ENCODE results near the gene CHERP.

Gene CHERP

GRCh38 chr19:16542045-16542909 is at the start of gene CHERP:
Gene CHERP, minus strand, starts transcription at chr19:16542437. Its CDS starts 59 bp downstream, at chr19:16542378.
- ChIA-PET CTCF (interaction anchor here (0.5 kb wide), 2 partner anchors 61 to 259 kb away, joined by 4 read pairs; no protein-coding TSS in a partner anchor), POLR2A (interaction anchor here (0.6 to 1.5 kb wide), 9 partner anchors 9 to 86 kb away, joined by 3 to 7 read pairs (median 3); partner anchors contain the start of gene MED26)
- DNase-seq (ENCODE audit: extremely low spot score): peak; percentile 99
- TF ChIP-seq SP1 (IDR thresholded peaks at IDR 0.05): no peak
- peak; percentile 92 for TF ChIP-seq L3MBTL2 (conservative IDR thresholded peaks at IDR 0.05)
- TF ChIP-seq ELF4 (IDR thresholded peaks at IDR 0.05): peak; percentile 84

GRCh38 chr19:16590876-16591802 is 48.9 kb upstream of the CHERP start:
- TF ChIP-seq PKNOX1 (IDR thresholded peaks at IDR 0.05) (no peak), FOXA1 (IDR thresholded peaks at IDR 0.05) (no peak), HDGF (IDR thresholded peaks at IDR 0.05; ENCODE audit: borderline replicate concordance) (no peak)
- ChIA-PET POLR2A (interaction anchor here (1.2 kb wide), 1 partner anchor 37 kb away, joined by 3 read pairs; the partner anchor contains the start of gene MED26), CTCF (no interaction called here)
- DNase-seq (ENCODE audit: extremely low spot score): no peak

GRCh38 chr19:16589917-16590316 is 47.7 kb upstream of the CHERP start:
- DNase-seq (ENCODE audit: extremely low spot score): no peak
- ChIA-PET CTCF (no interaction called here), POLR2A (interaction anchor here (0.5 to 0.9 kb wide), 3 partner anchors 17 to 71 kb away, joined by 3 read pairs; partner anchors contain the start of genes MED26, SLC35E1 and TMEM38A)
- TF ChIP-seq ARNT (IDR thresholded peaks at IDR 0.05): no peak

GRCh38 chr19:16588824-16589577 is 46.8 kb upstream of the CHERP start:
- ChIA-PET CTCF (no interaction called here), POLR2A (no interaction called here)
- DNase-seq (ENCODE audit: extremely low spot score): no peak
- TF ChIP-seq L3MBTL2 (conservative IDR thresholded peaks at IDR 0.05): no peak
- no peak for TF ChIP-seq BHLHE40 (IDR thresholded peaks at IDR 0.05; ENCODE audit: borderline replicate concordance)
- no peak for TF ChIP-seq ELF4 (IDR thresholded peaks at IDR 0.05)
- TF ChIP-seq FOXM1 (IDR thresholded peaks at IDR 0.05; ENCODE audit: borderline replicate concordance): no peak
- no peak for TF ChIP-seq TARDBP (IDR thresholded peaks at IDR 0.05)
- TF ChIP-seq ZNF384 (IDR thresholded peaks at IDR 0.05): no peak
- no peak for TF ChIP-seq CTBP1 (IDR thresholded peaks at IDR 0.05; ENCODE audit: borderline replicate concordance)
- no peak for TF ChIP-seq SP1 (IDR thresholded peaks at IDR 0.05)
- TF ChIP-seq ARNT (IDR thresholded peaks at IDR 0.05): no peak
- no peak for TF ChIP-seq FOXK2 (IDR thresholded peaks at IDR 0.05)
- TF ChIP-seq SUZ12 (IDR thresholded peaks at IDR 0.05): no peak
- no peak for TF ChIP-seq HDGF (IDR thresholded peaks at IDR 0.05; ENCODE audit: borderline replicate concordance)
- no peak for TF ChIP-seq LEF1 (IDR thresholded peaks at IDR 0.05; ENCODE audit: borderline replicate concordance)

- CTCF ChIA-PET: no interaction called here
- POLR2A ChIA-PET: interaction anchor here (0.7 to 1.7 kb wide), 2 partner anchors 15 to 16 kb away, joined by 3 to 6 read pairs; partner anchors contain the start of gene SLC35E1
- TF ChIP-seq NFRKB (IDR thresholded peaks at IDR 0.05): no peak
- TF ChIP-seq ELF4 (IDR thresholded peaks at IDR 0.05): no peak
- no peak for TF ChIP-seq ZNF384 (IDR thresholded peaks at IDR 0.05)
- no peak for TF ChIP-seq FOXK2 (IDR thresholded peaks at IDR 0.05)
- no peak for TF ChIP-seq CTBP1 (IDR thresholded peaks at IDR 0.05; ENCODE audit: borderline replicate concordance)
- no peak for TF ChIP-seq L3MBTL2 (conservative IDR thresholded peaks at IDR 0.05)
- no peak for TF ChIP-seq SP1 (IDR thresholded peaks at IDR 0.05)
- TF ChIP-seq SUZ12 (IDR thresholded peaks at IDR 0.05): no peak
- no peak for TF ChIP-seq ARNT (IDR thresholded peaks at IDR 0.05)
- no peak for TF ChIP-seq LEF1 (IDR thresholded peaks at IDR 0.05; ENCODE audit: borderline replicate concordance)
- no peak for TF ChIP-seq HDGF (IDR thresholded peaks at IDR 0.05; ENCODE audit: borderline replicate concordance)
- TF ChIP-seq PKNOX1 (IDR thresholded peaks at IDR 0.05): no peak
- TF ChIP-seq BHLHE40 (IDR thresholded peaks at IDR 0.05; ENCODE audit: borderline replicate concordance): no peak
- no peak for TF ChIP-seq FOXA1 (IDR thresholded peaks at IDR 0.05)
- no peak for TF ChIP-seq FOXM1 (IDR thresholded peaks at IDR 0.05; ENCODE audit: borderline replicate concordance)
- no peak for TF ChIP-seq TARDBP (IDR thresholded peaks at IDR 0.05)
- no peak for DNase-seq (ENCODE audit: extremely low spot score)
These were observed 45.9 kb upstream of the CHERP start for GRCh38 chr19:16587833-16588823.
